ENCODE results near the gene C16orf96.

- TF ChIP-seq SP1 (IDR thresholded peaks at IDR 0.05) (no peak), HNF4G (IDR thresholded peaks at IDR 0.05) (no peak), CTCF (IDR thresholded peaks at IDR 0.05; ENCODE audit: low read depth, low read length, missing input control) (no peak), YY1 (IDR thresholded peaks at IDR 0.05) (peak; percentile 28), EGR1 (IDR thresholded peaks at IDR 0.05; ENCODE audit: low read depth in 2 of 2) (no peak), ZBTB33 (IDR thresholded peaks at IDR 0.05) (no peak), RXRA (IDR thresholded peaks at IDR 0.05) (peak in 1 of 2 donors; percentile 44), MAX (IDR thresholded peaks at IDR 0.05) (no peak), RAD21 (IDR thresholded peaks at IDR 0.05) (no peak), REST (IDR thresholded peaks at IDR 0.05) (no peak)
Measured at GRCh38 chr16:4537376-4538343, 18.5 kb upstream of the C16orf96 start.

Data from liver (tissue), 3 donors.